HFF-Myc (cell line): Measurements from ENCODE around the gene CD300LG.
"Not testable (repeated sequence)": the region's sequence is repeated elsewhere in the genome, so short reads cannot be mapped to it uniquely, and the experiment has no call there.

Source experiments
- DNase-seq: peaks from one replicate; pipeline ENCODE4 v3.0.0-alpha.2; 2011; ENCODE audit warnings: low read depth; ENCODE audit errors: extremely low read depth
- H3K4me3 ChIP-seq: replicated peaks from 2 replicates; pipeline ENCODE4 v1.5.1; 2011; ENCODE audit warnings: low read depth, mild to moderate bottlenecking, control low read depth, low read length
- CTCF ChIP-seq: IDR thresholded peaks from 2 replicates; pipeline ENCODE4 v1.5.1; 2012; ENCODE audit warnings: mild to moderate bottlenecking, low read depth, low read length, control low read depth; ENCODE audit errors: missing control alignments

CD300LG gene

GRCh38 chr17:43840814-43841213 lies 6.2 kb upstream of the CD300LG start:
- peak; percentile 20 for TF ChIP-seq CTCF

GRCh38 chr17:43841282-43841681 lies 5.7 kb upstream of the CD300LG start:
- no peak for TF ChIP-seq CTCF
- no peak overlapping the region for H3K4me3 ChIP-seq
- DNase-seq = no peak

More at GRCh38 chr17:43840814-43841213, 6.2 kb upstream of the CD300LG start:
- no peak for DNase-seq
- no peak overlapping the region for H3K4me3 ChIP-seq

GRCh38 chr17:43842091-43842974 lies 4.6 kb upstream of the CD300LG start:
- H3K4me3 ChIP-seq, DNase-seq: not testable (repeated sequence)

GRCh38 chr17:43842975-43843325 lies 4.0 kb upstream of the CD300LG start:
- no peak for TF ChIP-seq CTCF
- H3K4me3 ChIP-seq = no peak overlapping the region
- no peak for DNase-seq

GRCh38 chr17:43844241-43844640 lies 2.7 kb upstream of the CD300LG start:
- DNase-seq = no peak
- H3K4me3 ChIP-seq = no peak overlapping the region
- no peak for TF ChIP-seq CTCF

GRCh38 chr17:43845766-43846165 lies 1.2 kb upstream of the CD300LG start:
- no peak for TF ChIP-seq CTCF
- no peak for DNase-seq
- H3K4me3 ChIP-seq = no peak overlapping the region

GRCh38 chr17:43846221-43846712 lies 709 bp upstream of the CD300LG start:
- DNase-seq = peak; percentile 17
- H3K4me3 ChIP-seq = no peak overlapping the region
- TF ChIP-seq CTCF = peak; percentile 99
